Calu3 (cell line): ENCODE results near the gene PDCD10. TPM values are rescaled to one million over a fixed set of nuclear protein-coding genes. Genes with fewer than 3 reads are reported as not detected.

Experiments used
- BruUV-seq: library from RNA; stranded (reverse); fragments of 400-500 nt; replicated peaks from 2 replicates; lab custom pipeline; 2021; lab: Mats Ljungman, UMichigan
- CTCF ChIA-PET: fragments of 300-600 bp; sonication (Branson Sonifier 250); formaldehyde crosslinking; loops from one replicate; lab custom pipeline; 2022; ENCODE audit warnings: antibody characterized with exemption; lab: Charles Lee
- DNase-seq: peaks from one replicate; pipeline ENCODE4 v3.0.0; 2022
- H3K27ac Mint-ChIP-seq: one replicate; pipeline ENCODE4 v1.8.0; 2022; ENCODE audit warnings: mixed read lengths; ENCODE audit not compliant: unreplicated experiment
- H3K27me3 Mint-ChIP-seq: one replicate; pipeline ENCODE4 v1.8.0; 2022; ENCODE audit warnings: mixed read lengths; ENCODE audit not compliant: unreplicated experiment
- H3K36me3 Mint-ChIP-seq: one replicate; pipeline ENCODE4 v1.8.0; 2022; ENCODE audit warnings: mild to moderate bottlenecking, moderate library complexity, mixed read lengths; ENCODE audit not compliant: insufficient read depth, unreplicated experiment
- H3K4me1 Mint-ChIP-seq: one replicate; pipeline ENCODE4 v1.8.0; 2022; ENCODE audit warnings: mild to moderate bottlenecking, low read depth, mixed read lengths; ENCODE audit not compliant: unreplicated experiment
- H3K4me3 Mint-ChIP-seq: one replicate; pipeline ENCODE4 v1.8.0; 2022; ENCODE audit warnings: mild to moderate bottlenecking, low read depth, moderate library complexity, mixed read lengths; ENCODE audit not compliant: unreplicated experiment
- H3K9me3 Mint-ChIP-seq: one replicate; pipeline ENCODE4 v1.8.0; 2022; ENCODE audit warnings: low read depth, mixed read lengths; ENCODE audit not compliant: unreplicated experiment
- intact Hi-C: fragments of 100-400 bp; cut with micrococcal nuclease; formaldehyde crosslinking; loops from one replicate; pipeline ENCODE4 v1.10.0; 2022; ENCODE audit not compliant: unreplicated experiment
- total RNA-seq: library from RNA; stranded (reverse); gene quantifications from 2 replicates; pipeline ENCODE4 v1.2.3, GENCODE V29; 2022
- TF ChIP-seq, protein P1 (sequence below): fragments of 200-600 bp; IDR thresholded peaks from one replicate; pipeline ENCODE4 v1.8.0; 2022; ENCODE audit warnings: antibody characterized with exemption; ENCODE audit not compliant: unreplicated experiment

PDCD10 gene
- total RNA-seq, 1 experiment from 2014 or later = 117 TPM

DNA sequence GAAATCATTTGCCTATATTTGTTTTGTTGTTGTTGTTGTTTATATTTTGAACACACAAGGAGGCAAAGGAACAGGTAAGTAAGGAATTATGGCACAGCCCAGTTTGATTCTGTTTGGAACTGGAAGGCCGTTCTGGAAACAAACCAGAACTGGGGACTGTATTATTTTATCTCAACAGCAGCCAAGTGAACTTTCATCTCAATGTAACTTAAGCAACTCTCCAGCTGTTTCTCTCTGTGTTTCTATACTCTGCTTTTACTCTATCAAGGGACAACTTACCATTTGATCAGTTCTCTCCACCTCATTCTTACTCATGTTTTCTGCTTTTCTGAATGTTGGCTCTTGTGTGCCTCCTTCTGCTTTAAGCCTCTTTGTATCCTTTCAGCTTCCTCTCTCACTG, 65.0 kb downstream of the PDCD10 start:
- Mint-ChIP-seq H3K27me3 (no peaks in the 10 kb centered on the region), H3K27ac (no peak overlapping the region), H3K4me1 (no peaks in the 10 kb centered on the region), H3K9me3 (no peaks in the 10 kb centered on the region), H3K4me3 (no peak overlapping the region), H3K36me3 (peaks cover 9% of the 10 kb centered on the region)
- intact Hi-C loops = no loop called here
- CTCF ChIA-PET = no interaction called here
- BruUV-seq = no TSS peak
- no peak for DNase-seq
- TF ChIP-seq, protein P1, sequence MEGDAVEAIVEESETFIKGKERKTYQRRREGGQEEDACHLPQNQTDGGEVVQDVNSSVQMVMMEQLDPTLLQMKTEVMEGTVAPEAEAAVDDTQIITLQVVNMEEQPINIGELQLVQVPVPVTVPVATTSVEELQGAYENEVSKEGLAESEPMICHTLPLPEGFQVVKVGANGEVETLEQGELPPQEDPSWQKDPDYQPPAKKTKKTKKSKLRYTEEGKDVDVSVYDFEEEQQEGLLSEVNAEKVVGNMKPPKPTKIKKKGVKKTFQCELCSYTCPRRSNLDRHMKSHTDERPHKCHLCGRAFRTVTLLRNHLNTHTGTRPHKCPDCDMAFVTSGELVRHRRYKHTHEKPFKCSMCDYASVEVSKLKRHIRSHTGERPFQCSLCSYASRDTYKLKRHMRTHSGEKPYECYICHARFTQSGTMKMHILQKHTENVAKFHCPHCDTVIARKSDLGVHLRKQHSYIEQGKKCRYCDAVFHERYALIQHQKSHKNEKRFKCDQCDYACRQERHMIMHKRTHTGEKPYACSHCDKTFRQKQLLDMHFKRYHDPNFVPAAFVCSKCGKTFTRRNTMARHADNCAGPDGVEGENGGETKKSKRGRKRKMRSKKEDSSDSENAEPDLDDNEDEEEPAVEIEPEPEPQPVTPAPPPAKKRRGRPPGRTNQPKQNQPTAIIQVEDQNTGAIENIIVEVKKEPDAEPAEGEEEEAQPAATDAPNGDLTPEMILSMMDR = no peak

DNA sequence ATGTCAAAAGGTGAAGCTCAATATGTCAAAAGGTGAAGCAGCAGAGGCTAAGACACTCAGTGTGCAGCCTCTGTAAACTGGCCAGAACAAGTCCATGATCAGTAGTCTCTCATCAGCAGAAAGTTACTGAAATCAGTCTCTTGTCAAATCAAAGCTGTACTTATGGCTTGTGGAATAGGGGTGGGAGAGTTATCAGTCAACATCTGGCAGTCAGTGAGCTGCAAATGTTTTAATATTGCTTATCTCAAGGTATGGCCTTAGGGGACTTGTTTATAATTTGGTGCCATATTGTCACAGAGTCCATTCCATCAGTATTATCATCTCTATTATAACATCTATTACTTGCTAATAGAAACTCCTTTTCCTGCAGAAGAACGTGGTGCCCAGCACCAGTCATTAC, 66.0 kb downstream of the PDCD10 start:
- no peaks in the 10 kb centered on the region for H3K27me3 Mint-ChIP-seq
- no peak overlapping the region for H3K4me3 Mint-ChIP-seq
- no peaks in the 10 kb centered on the region for H3K36me3 Mint-ChIP-seq
- H3K9me3 Mint-ChIP-seq = no peaks in the 10 kb centered on the region
- CTCF ChIA-PET = no interaction called here
- BruUV-seq = no TSS peak
- no peaks in the 10 kb centered on the region for H3K4me1 Mint-ChIP-seq
- TF ChIP-seq, protein P1 = no peak
- DNase-seq = no peak
- intact Hi-C loops = no loop called here
- H3K27ac Mint-ChIP-seq = no peak overlapping the region

DNA sequence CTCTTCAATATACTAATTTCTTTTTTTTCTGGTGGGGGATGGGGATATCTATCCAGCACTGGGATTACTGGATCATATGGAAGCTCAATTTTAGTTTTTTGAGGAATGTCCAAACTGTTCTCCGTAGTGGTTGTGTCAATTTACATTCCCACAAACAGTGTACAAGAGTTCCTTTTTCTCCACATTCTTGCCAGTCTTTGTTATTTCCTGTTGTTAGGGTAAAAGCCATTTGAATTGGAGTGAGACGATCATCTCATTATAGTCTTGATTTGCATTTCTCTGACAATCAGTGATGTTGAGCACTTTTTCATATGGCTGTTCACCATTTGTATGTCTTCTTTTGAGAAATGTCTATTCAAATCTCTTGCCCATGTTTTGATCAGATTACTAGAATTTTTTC, 68.1 kb downstream of the PDCD10 start:
- no peak for DNase-seq
- no peak overlapping the region for H3K4me3 Mint-ChIP-seq
- H3K27ac Mint-ChIP-seq = peak overlapping the region; percentile 14
- H3K36me3 Mint-ChIP-seq = no peaks in the 10 kb centered on the region
- no TSS peak for BruUV-seq
- no peaks in the 10 kb centered on the region for H3K27me3 Mint-ChIP-seq
- TF ChIP-seq, protein P1 = no peak
- H3K4me1 Mint-ChIP-seq = no peaks in the 10 kb centered on the region
- no peaks in the 10 kb centered on the region for H3K9me3 Mint-ChIP-seq
- intact Hi-C loops = no loop called here
- CTCF ChIA-PET = no interaction called here

DNA sequence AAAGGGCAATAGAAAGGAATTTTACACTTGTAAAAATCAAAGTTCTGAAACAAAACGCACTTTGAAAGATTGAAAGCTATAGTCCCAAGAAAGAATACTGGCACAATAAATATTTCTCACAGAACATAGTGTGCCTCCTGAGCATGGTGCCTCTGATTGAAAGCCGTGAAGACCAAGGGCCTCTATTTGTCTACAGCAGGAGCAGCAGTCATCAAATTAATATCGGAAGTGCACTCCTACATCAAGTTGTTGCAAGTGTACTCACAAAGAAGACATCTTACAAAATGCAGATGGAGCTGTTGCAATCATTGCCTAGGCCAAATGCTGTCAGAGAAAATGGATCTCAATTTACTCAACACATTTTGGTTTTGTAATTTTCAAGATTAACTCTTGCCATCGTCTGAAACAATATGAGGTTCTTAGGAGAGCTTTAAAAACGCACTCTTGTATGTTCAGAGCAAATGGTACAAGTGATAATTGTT, 71.7 kb downstream of the PDCD10 start:
- no peak for DNase-seq
- no peak overlapping the region for H3K27ac Mint-ChIP-seq
- H3K4me1 Mint-ChIP-seq = no peaks in the 10 kb centered on the region
- no peaks in the 10 kb centered on the region for H3K27me3 Mint-ChIP-seq
- CTCF ChIA-PET = no interaction called here
- H3K9me3 Mint-ChIP-seq = no peaks in the 10 kb centered on the region
- no peaks in the 10 kb centered on the region for H3K36me3 Mint-ChIP-seq
- TF ChIP-seq, protein P1 = no peak
- no peak overlapping the region for H3K4me3 Mint-ChIP-seq
- intact Hi-C loops = no loop called here
- no TSS peak for BruUV-seq
